Panc1 (cell line): ENCODE measurements around the gene ROBO1. TPM values are rescaled to one million over a fixed set of nuclear protein-coding genes. Genes with fewer than 3 reads are reported as not detected.

Experiments used
- ATAC-seq: fragments of 200-7000 bp; cut with Tn5 transposase; 2 replicates; pipeline ENCODE4 v1.9.1; 2020; ENCODE audit warnings: mild to moderate bottlenecking, moderate library complexity
- BruUV-seq: library from RNA; stranded (reverse); fragments of 400-500 nt; replicated peaks from 2 replicates; lab custom pipeline; 2021; lab: Mats Ljungman, UMichigan
- CTCF ChIA-PET: fragments of 300-600 bp; sonication (Branson Sonifier 250); formaldehyde crosslinking; loops from one replicate; lab custom pipeline; 2022; ENCODE audit warnings: antibody characterized with exemption; lab: Charles Lee
- POLR2A ChIA-PET: fragments of 300-600 bp; sonication (Branson Sonifier 250); formaldehyde crosslinking; loops from one replicate; lab custom pipeline; 2022; ENCODE audit warnings: antibody characterized with exemption; lab: Charles Lee
- DNase-seq: peaks from one replicate; pipeline ENCODE4 v3.0.0-alpha.2; 2010; ENCODE audit warnings: low read depth, low spot score
- H3K27ac ChIP-seq: 2 replicates; pipeline ENCODE4 v1.5.1; 2011; ENCODE audit warnings: mild to moderate bottlenecking, low read length, inconsistent platforms
- H3K27me3 ChIP-seq: fragments of 200-500 bp; sonication (Bioruptor generic); 2 replicates; pipeline ENCODE4 v1.6.0; 2014; ENCODE audit warnings: low read length, inconsistent platforms; ENCODE audit not compliant: control insufficient read depth, insufficient read depth
- H3K36me3 ChIP-seq: fragments of 200-500 bp; sonication (Bioruptor generic); 2 replicates; pipeline ENCODE4 v1.5.1; 2014; ENCODE audit warnings: inconsistent platforms, mild to moderate bottlenecking, low read length, moderate library complexity; ENCODE audit not compliant: control insufficient read depth, insufficient read depth
- H3K4me1 ChIP-seq: 2 replicates; pipeline ENCODE4 v1.5.1; 2011; ENCODE audit warnings: inconsistent platforms, mild to moderate bottlenecking, low read length, moderate library complexity; ENCODE audit not compliant: control insufficient read depth, insufficient read depth
- H3K4me3 ChIP-seq, 2 experiments: 2 replicates each; pipeline ENCODE4 v1.5.1; 2011 to 2012; ENCODE audit warnings: low read depth in 2 of 2, low read length in 2 of 2, mild to moderate bottlenecking in 2 of 2, inconsistent platforms in 1 of 2, moderate library complexity in 1 of 2
- H3K9me3 ChIP-seq: fragments of 200-500 bp; sonication (Bioruptor generic); 2 replicates; pipeline ENCODE4 v1.5.1; 2014; ENCODE audit warnings: low read depth, mild to moderate bottlenecking, inconsistent platforms, low read length, moderate library complexity; ENCODE audit not compliant: control insufficient read depth, insufficient read depth
- CTCF ChIP-seq: fragments of 450-650 bp; IDR thresholded peaks from 2 replicates; pipeline ENCODE4 v1.5.1; 2017; ENCODE audit warnings: mild to moderate bottlenecking
- POLR2AphosphoS5 ChIP-seq: IDR thresholded peaks from 2 replicates; pipeline ENCODE4 v1.6.1; 2012; ENCODE audit warnings: mild to moderate bottlenecking, low read depth, low read length, moderate library complexity
- REST ChIP-seq, 2 experiments: IDR thresholded peaks; 2 replicates each; pipeline ENCODE4 v1.6.1; 2011 to 2012; ENCODE audit warnings: low read depth in 2 of 2, control low read depth in 1 of 2, low read length in 1 of 2, mild to moderate bottlenecking in 1 of 2, moderate library complexity in 1 of 2; ENCODE audit not compliant: insufficient read depth in 1 of 2
- SIN3A ChIP-seq: IDR thresholded peaks from 2 replicates; pipeline ENCODE4 v1.6.1; 2012; ENCODE audit warnings: low read depth, mild to moderate bottlenecking, low read length, moderate library complexity, borderline replicate concordance; ENCODE audit not compliant: insufficient read depth
- TCF7L2 ChIP-seq: IDR thresholded peaks from 2 replicates; pipeline ENCODE4 v1.6.1; 2011; ENCODE audit warnings: mild to moderate bottlenecking, low read depth, low read length, inconsistent platforms
- in situ Hi-C: cut with HindIII; loops from 2 replicates; pipeline ENCODE4 v1.10.0; 2016; ENCODE audit warnings: low sequenced_read_pairs, low pct_unique_long_range_greater_than_20kb
- intact Hi-C: fragments of 100-400 bp; cut with micrococcal nuclease; formaldehyde crosslinking; loops from one replicate; pipeline ENCODE4 v1.10.0; 2022; ENCODE audit not compliant: unreplicated experiment
- total RNA-seq: library from RNA; stranded (reverse); gene quantifications from one replicate; pipeline ENCODE4 v1.2.1, GENCODE V29; 2021; ENCODE audit not compliant: unreplicated experiment

ROBO1 gene
- total RNA-seq, 1 experiment from 2014 or later = 61.6 TPM

DNA sequence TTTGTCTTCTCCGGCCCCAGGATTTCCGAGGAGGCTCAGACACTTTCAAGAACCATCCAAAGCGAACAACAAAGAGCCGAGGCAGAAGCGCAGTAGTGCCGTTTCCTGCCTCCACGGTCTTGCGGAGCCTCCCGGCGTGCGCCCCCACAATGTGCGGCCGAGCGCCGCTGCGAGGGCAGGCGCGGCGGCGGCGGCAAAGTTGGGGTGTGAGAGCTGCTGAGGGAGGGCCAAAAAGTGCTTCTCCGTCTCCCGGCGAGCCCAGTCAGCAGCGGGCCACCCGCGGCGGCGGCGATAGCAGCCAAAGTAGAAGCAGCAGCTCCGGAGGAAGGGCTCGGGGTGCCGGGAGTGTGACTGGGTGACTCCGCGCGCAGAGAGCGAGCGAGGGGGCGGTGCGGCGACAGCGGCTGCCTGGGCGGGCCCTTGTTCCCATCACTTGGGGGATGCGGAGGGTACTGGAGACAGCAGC is 749.1 kb downstream of the ROBO1 start:
- Histone ChIP-seq H3K27me3 (no peaks in the 10 kb centered on the region), H3K36me3 (no peaks in the 10 kb centered on the region), H3K4me3 (peak overlapping the region; percentile 58 to 87), H3K9me3 (no peaks in the 10 kb centered on the region), H3K4me1 (peaks cover 19% of the 10 kb centered on the region), H3K27ac (peak overlapping the region; percentile 90)
- ChIA-PET POLR2A (no interaction called here), CTCF (no interaction called here)
- TF ChIP-seq REST (IDR thresholded peaks at IDR 0.05; ENCODE audit: insufficient read depth in 1 of 2, low read depth in 2 of 2, low read length in 1 of 2) (no peak), CTCF (peak; percentile 19; the same call in 1 of the 2 replicates), TCF7L2 (peak; percentile 40; the same call in 1 of the 2 replicates)
- DNase-seq (no peak), ATAC-seq (peak; percentile 86)
- in situ Hi-C loops (no loop called here), intact Hi-C loops (loop anchor here (10.0 kb wide), 2 partner anchors 104 to 164 kb away; no protein-coding TSS in a partner anchor)
- no TSS peak for BruUV-seq

GRCh38 chr3:79018265-79018664 is 749.5 kb downstream of the ROBO1 start:
- TF ChIP-seq TCF7L2 (no peak), CTCF (no peak), REST (IDR thresholded peaks at IDR 0.05; ENCODE audit: insufficient read depth in 1 of 2, low read depth in 2 of 2, low read length in 1 of 2) (no peak), POLR2AphosphoS5 (no peak), SIN3A (no peak)
- peaks cover 19% of the 10 kb centered on the region for H3K4me1 ChIP-seq
- in situ Hi-C loops (no loop called here), intact Hi-C loops (loop anchor here (10.0 kb wide), 2 partner anchors 103 to 163 kb away; no protein-coding TSS in a partner anchor)
- no TSS peak for BruUV-seq
- no peaks in the 10 kb centered on the region for H3K36me3 ChIP-seq
- POLR2A ChIA-PET = no interaction called here
- ATAC-seq (no peak), DNase-seq (no peak)
- no peaks in the 10 kb centered on the region for H3K9me3 ChIP-seq
- H3K27me3 ChIP-seq = no peaks in the 10 kb centered on the region
- CTCF ChIA-PET = no interaction called here
- H3K4me3 ChIP-seq = peak overlapping the region; percentile 58 to 87
- peak overlapping the region; percentile 90 for H3K27ac ChIP-seq
